ENCODE measurements around the gene NRG2. TPM values are rescaled to one million over a fixed set of nuclear protein-coding genes. Genes with fewer than 3 reads are reported as not detected.

The NRG2 gene
- total RNA-seq, 1 donor from 2014 or later = 0.07 TPM

GRCh38 chr5:139915266-139915665 is 127.8 kb downstream of the NRG2 start:
- DNase-seq (no peak), ATAC-seq (ENCODE audit: low read depth) (no peak)
- H3K36me3 Mint-ChIP-seq (ENCODE audit: low read depth) = no peaks in the 10 kb centered on the region
- H3K27me3 Mint-ChIP-seq = peaks cover 21% of the 10 kb centered on the region
- ChIA-PET POLR2A (no interaction called here), CTCF (interaction anchor here (2.0 kb wide), 1 partner anchor 54 kb away, joined by 6 read pairs; no protein-coding TSS in a partner anchor)
- no peaks in the 10 kb centered on the region for H3K9me3 Mint-ChIP-seq
- H3K4me1 Mint-ChIP-seq = no peaks in the 10 kb centered on the region
- intact Hi-C loops (cut with micrococcal nuclease) = no loop called here
- no peak overlapping the region for H3K27ac Mint-ChIP-seq
- TF ChIP-seq, protein P1, sequence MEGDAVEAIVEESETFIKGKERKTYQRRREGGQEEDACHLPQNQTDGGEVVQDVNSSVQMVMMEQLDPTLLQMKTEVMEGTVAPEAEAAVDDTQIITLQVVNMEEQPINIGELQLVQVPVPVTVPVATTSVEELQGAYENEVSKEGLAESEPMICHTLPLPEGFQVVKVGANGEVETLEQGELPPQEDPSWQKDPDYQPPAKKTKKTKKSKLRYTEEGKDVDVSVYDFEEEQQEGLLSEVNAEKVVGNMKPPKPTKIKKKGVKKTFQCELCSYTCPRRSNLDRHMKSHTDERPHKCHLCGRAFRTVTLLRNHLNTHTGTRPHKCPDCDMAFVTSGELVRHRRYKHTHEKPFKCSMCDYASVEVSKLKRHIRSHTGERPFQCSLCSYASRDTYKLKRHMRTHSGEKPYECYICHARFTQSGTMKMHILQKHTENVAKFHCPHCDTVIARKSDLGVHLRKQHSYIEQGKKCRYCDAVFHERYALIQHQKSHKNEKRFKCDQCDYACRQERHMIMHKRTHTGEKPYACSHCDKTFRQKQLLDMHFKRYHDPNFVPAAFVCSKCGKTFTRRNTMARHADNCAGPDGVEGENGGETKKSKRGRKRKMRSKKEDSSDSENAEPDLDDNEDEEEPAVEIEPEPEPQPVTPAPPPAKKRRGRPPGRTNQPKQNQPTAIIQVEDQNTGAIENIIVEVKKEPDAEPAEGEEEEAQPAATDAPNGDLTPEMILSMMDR (IDR thresholded peaks at IDR 0.05) = no peak
- H3K4me3 Mint-ChIP-seq = no peak overlapping the region

DNA sequence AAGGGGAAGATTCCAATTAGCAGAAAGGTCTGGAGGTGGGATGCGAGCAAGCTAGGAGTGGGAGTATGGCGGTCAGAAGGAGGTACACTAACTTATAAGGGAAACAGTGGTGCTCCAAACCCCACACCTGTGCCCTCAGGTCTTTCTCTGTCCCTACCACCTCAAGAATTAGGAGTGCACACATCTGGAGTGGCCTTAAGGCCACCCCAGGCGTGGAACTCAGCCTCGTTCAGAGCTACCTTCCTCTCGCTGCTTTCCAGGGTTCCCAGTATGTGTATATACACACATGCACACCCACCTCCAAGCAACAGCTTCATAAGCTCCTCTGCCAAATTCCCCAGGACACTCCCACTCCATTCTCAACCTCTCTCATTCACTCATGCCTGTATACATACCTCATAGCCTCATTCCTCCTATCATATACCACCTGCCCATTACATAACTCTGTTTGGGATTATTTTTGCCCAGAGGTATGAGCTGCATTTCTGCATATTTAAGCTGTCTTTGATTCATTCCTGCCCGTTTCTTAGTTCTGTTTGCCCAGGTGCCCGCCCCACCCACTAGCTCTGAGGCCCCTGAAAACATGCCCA is 128.8 kb downstream of the NRG2 start:
- Mint-ChIP-seq H3K27ac (no peak overlapping the region), H3K9me3 (no peaks in the 10 kb centered on the region), H3K36me3 (ENCODE audit: low read depth) (no peaks in the 10 kb centered on the region), H3K4me3 (no peak overlapping the region), H3K27me3 (peaks cover 21% of the 10 kb centered on the region), H3K4me1 (no peaks in the 10 kb centered on the region)
- no peak for DNase-seq
- ChIA-PET CTCF (interaction anchor here (2.0 kb wide), 1 partner anchor 55 kb away, joined by 6 read pairs; no protein-coding TSS in a partner anchor), POLR2A (no interaction called here)
- intact Hi-C loops (cut with micrococcal nuclease) = no loop called here
- TF ChIP-seq, protein P1 (IDR thresholded peaks at IDR 0.05) = no peak
- no peak for ATAC-seq (ENCODE audit: low read depth)

DNA sequence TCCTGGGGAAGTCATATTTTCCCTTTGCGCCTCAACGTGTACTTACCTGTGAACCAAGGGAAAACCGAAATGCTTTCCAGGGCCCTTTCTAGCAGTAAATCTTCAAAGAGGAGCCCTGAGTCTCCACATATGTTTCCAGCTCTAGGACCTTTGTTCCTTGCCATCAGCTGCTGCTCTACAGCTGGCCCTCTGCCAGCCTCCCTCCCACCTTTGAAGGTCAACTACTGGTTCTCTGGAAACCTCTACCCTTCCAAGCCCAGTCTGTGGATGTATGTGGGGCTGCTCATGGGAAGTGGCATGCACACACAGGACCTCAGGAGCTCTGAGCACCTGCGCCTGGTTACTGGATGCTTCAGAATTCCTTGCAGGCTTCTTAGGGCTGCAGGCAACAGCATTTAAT is 130.3 kb downstream of the NRG2 start:
- CTCF ChIA-PET = interaction anchor here (1.4 kb wide), 1 partner anchor 56 kb away, joined by 5 read pairs; no protein-coding TSS in a partner anchor
- intact Hi-C loops (cut with micrococcal nuclease) = no loop called here
- H3K4me1 Mint-ChIP-seq = no peaks in the 10 kb centered on the region
- no peak for DNase-seq
- H3K27ac Mint-ChIP-seq = no peak overlapping the region
- H3K27me3 Mint-ChIP-seq = peaks cover 21% of the 10 kb centered on the region
- H3K4me3 Mint-ChIP-seq = no peak overlapping the region
- no peak for ATAC-seq (ENCODE audit: low read depth)
- no peaks in the 10 kb centered on the region for H3K36me3 Mint-ChIP-seq (ENCODE audit: low read depth)
- TF ChIP-seq, protein P1 (IDR thresholded peaks at IDR 0.05) = no peak
- no peaks in the 10 kb centered on the region for H3K9me3 Mint-ChIP-seq
- POLR2A ChIA-PET = no interaction called here

GRCh38 chr5:139912158-139912557 is 130.9 kb downstream of the NRG2 start:
- no peak for DNase-seq
- CTCF ChIA-PET = interaction anchor here (1.4 kb wide), 1 partner anchor 57 kb away, joined by 5 read pairs; no protein-coding TSS in a partner anchor
- intact Hi-C loops (cut with micrococcal nuclease) = no loop called here
- Mint-ChIP-seq H3K9me3 (no peaks in the 10 kb centered on the region), H3K4me1 (no peaks in the 10 kb centered on the region), H3K36me3 (ENCODE audit: low read depth) (no peaks in the 10 kb centered on the region), H3K4me3 (no peak overlapping the region), H3K27me3 (peaks cover 21% of the 10 kb centered on the region), H3K27ac (no peak overlapping the region)
- no peak for ATAC-seq (ENCODE audit: low read depth)
- TF ChIP-seq, protein P1 (IDR thresholded peaks at IDR 0.05) = no peak
- POLR2A ChIA-PET = no interaction called here

DNA sequence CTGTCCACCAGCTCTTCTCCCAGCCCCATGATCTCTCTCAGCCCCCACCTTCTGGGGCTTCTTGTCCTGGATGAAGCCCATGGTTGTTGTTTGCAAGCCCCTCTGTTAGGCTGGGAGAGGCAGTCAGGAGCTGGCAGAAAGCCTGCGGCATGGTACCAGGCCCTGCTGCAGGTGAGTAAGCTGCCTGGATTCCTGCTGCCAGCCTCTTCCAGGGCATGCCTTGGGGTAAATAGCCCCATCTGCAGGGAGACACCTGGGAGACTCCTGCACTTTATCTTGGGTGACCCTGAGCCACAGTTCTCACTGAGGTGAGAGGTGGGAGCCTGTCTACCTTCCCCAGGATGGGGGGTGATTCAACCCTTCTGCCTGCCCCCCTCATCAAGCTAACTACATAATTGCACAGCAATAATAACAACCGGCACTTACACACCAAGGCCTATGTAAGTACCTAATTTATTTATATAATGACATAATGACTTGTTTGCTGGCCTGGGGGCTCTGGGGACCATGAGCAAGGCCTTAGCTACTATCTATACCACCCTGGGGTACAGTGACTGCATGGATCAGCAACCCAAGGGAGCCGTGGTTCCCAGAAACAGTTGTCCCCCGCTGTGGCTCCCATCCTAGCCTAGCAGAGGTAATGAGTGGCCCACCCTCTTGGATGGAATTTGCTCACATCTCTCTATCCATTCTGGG is 131.5 kb downstream of the NRG2 start:
- no peaks in the 10 kb centered on the region for H3K9me3 Mint-ChIP-seq
- ChIA-PET POLR2A (no interaction called here), CTCF (interaction anchor here (1.4 kb wide), 1 partner anchor 57 kb away, joined by 5 read pairs; no protein-coding TSS in a partner anchor)
- ATAC-seq (ENCODE audit: low read depth) = no peak
- peaks cover 17% of the 10 kb centered on the region for H3K27me3 Mint-ChIP-seq
- no peak overlapping the region for H3K27ac Mint-ChIP-seq
- no peaks in the 10 kb centered on the region for H3K4me1 Mint-ChIP-seq
- no peaks in the 10 kb centered on the region for H3K36me3 Mint-ChIP-seq (ENCODE audit: low read depth)
- no peak for DNase-seq
- TF ChIP-seq, protein P1 (IDR thresholded peaks at IDR 0.05) = no peak
- intact Hi-C loops (cut with micrococcal nuclease) = no loop called here
- H3K4me3 Mint-ChIP-seq = no peak overlapping the region

Data from activated B cell treated with CpG ODN at 0.5 μM for 24 hours (primary cell).